ENCODE data around the gene GNG7. TPM values are rescaled to one million over a fixed set of nuclear protein-coding genes. Genes with fewer than 3 reads are reported as not detected.
A peak's percentile ranks its signal among the peaks of the same experiment; 100 is the strongest.
"Not testable (repeated sequence)": the region's sequence is repeated elsewhere in the genome, so short reads cannot be mapped to it uniquely, and the experiment has no call there.

The GNG7 gene
- total RNA-seq, 1 donor from 2014 or later = 1.8 TPM

GRCh38 chr19:2609389-2610116 lies 92.9 kb downstream of the GNG7 start:
- Histone ChIP-seq H3K79me2 (ENCODE audit: insufficient read depth, low read length) (no peaks in the 10 kb centered on the region), H2AFZ (ENCODE audit: low read depth, low read length) (no peak overlapping the region), H3K27ac (ENCODE audit: low read depth, low read length) (no peak overlapping the region), H3K9ac (ENCODE audit: low read length) (no peak overlapping the region), H3K36me3 (ENCODE audit: insufficient read depth, low read length) (no peaks in the 10 kb centered on the region), H4K20me1 (ENCODE audit: insufficient read depth, low read length) (no peaks in the 10 kb centered on the region), H3K4me2 (ENCODE audit: low read length) (no peak overlapping the region), H3K9me3 (ENCODE audit: insufficient read depth, low read depth, low read length) (peaks cover 2% of the 10 kb centered on the region), H3K27me3 (ENCODE audit: insufficient read depth, low read length) (no peaks in the 10 kb centered on the region), H3K4me1 (ENCODE audit: insufficient read depth, low read length) (peaks cover 3% of the 10 kb centered on the region), H3K4me3 (ENCODE audit: insufficient read depth, low read depth, low read length) (no peak overlapping the region)
- Mint-ChIP-seq H3K27ac (ENCODE audit: unreplicated experiment) (peak overlapping the region; percentile 84), H3K36me3 (ENCODE audit: low read depth, unreplicated experiment) (peaks cover 4% of the 10 kb centered on the region), H3K4me3 (ENCODE audit: unreplicated experiment) (no peak overlapping the region), H3K4me1 (ENCODE audit: low read depth, unreplicated experiment) (peaks cover 18% of the 10 kb centered on the region), H3K9me3 (ENCODE audit: unreplicated experiment) (peaks cover 14% of the 10 kb centered on the region), H3K27me3 (ENCODE audit: low read depth, unreplicated experiment) (peaks cover 2% of the 10 kb centered on the region)
- DNase-seq (ENCODE audit: low read depth) (no peak), FAIRE-seq (no peak)
- TF ChIP-seq EZH2 (IDR thresholded peaks at IDR 0.05; ENCODE audit: insufficient read depth, low read length) = no peak
- TF ChIP-seq CTCF (IDR thresholded peaks at IDR 0.05; ENCODE audit: insufficient read depth, low read depth, low read length) = no peak

- H3K79me2 ChIP-seq (ENCODE audit: insufficient read depth, low read length); DNase-seq (ENCODE audit: low read depth); H3K9ac ChIP-seq (ENCODE audit: low read length); H2AFZ ChIP-seq (ENCODE audit: low read depth, low read length); H3K36me3 Mint-ChIP-seq (ENCODE audit: low read depth, unreplicated experiment); H3K27me3 Mint-ChIP-seq (ENCODE audit: low read depth, unreplicated experiment); H3K9me3 ChIP-seq (ENCODE audit: insufficient read depth, low read depth, low read length); H3K27ac ChIP-seq (ENCODE audit: low read depth, low read length); H3K9me3 Mint-ChIP-seq (ENCODE audit: unreplicated experiment); H3K36me3 ChIP-seq (ENCODE audit: insufficient read depth, low read length); H3K4me2 ChIP-seq (ENCODE audit: low read length); H3K4me3 Mint-ChIP-seq (ENCODE audit: unreplicated experiment); FAIRE-seq; H4K20me1 ChIP-seq (ENCODE audit: insufficient read depth, low read length); H3K4me1 ChIP-seq (ENCODE audit: insufficient read depth, low read length); H3K4me3 ChIP-seq (ENCODE audit: insufficient read depth, low read depth, low read length); H3K27me3 ChIP-seq (ENCODE audit: insufficient read depth, low read length): not testable (repeated sequence)
- H3K27ac Mint-ChIP-seq (ENCODE audit: unreplicated experiment) = peak overlapping the region; percentile 84
- peaks cover 18% of the 10 kb centered on the region for H3K4me1 Mint-ChIP-seq (ENCODE audit: low read depth, unreplicated experiment)
Measured at GRCh38 chr19:2609034-2609388, 93.5 kb downstream of the GNG7 start.

GRCh38 chr19:2608602-2608922 lies 93.9 kb downstream of the GNG7 start:
- Histone ChIP-seq H3K36me3 (ENCODE audit: insufficient read depth, low read length) (no peaks in the 10 kb centered on the region), H3K9ac (ENCODE audit: low read length) (no peak overlapping the region), H3K4me1 (ENCODE audit: insufficient read depth, low read length) (peaks cover 4% of the 10 kb centered on the region), H4K20me1 (ENCODE audit: insufficient read depth, low read length) (no peaks in the 10 kb centered on the region), H3K4me3 (ENCODE audit: insufficient read depth, low read depth, low read length) (no peak overlapping the region), H3K4me2 (ENCODE audit: low read length) (no peak overlapping the region), H3K79me2 (ENCODE audit: insufficient read depth, low read length) (no peaks in the 10 kb centered on the region), H2AFZ (ENCODE audit: low read depth, low read length) (no peak overlapping the region), H3K27me3 (ENCODE audit: insufficient read depth, low read length) (no peaks in the 10 kb centered on the region), H3K9me3 (ENCODE audit: insufficient read depth, low read depth, low read length) (no peaks in the 10 kb centered on the region), H3K27ac (ENCODE audit: low read depth, low read length) (no peak overlapping the region)
- DNase-seq (ENCODE audit: low read depth) (no peak), FAIRE-seq (no peak)
- Mint-ChIP-seq H3K4me3 (ENCODE audit: unreplicated experiment) (no peak overlapping the region), H3K36me3 (ENCODE audit: low read depth, unreplicated experiment) (peaks cover 3% of the 10 kb centered on the region), H3K27ac (ENCODE audit: unreplicated experiment) (no peak overlapping the region), H3K4me1 (ENCODE audit: low read depth, unreplicated experiment) (peaks cover 17% of the 10 kb centered on the region), H3K9me3 (ENCODE audit: unreplicated experiment) (peaks cover 9% of the 10 kb centered on the region), H3K27me3 (ENCODE audit: low read depth, unreplicated experiment) (no peaks in the 10 kb centered on the region)
- no peak for TF ChIP-seq CTCF (IDR thresholded peaks at IDR 0.05; ENCODE audit: insufficient read depth, low read depth, low read length)
- no peak for TF ChIP-seq EZH2 (IDR thresholded peaks at IDR 0.05; ENCODE audit: insufficient read depth, low read length)

Data from astrocyte (in vitro differentiated cells and primary cell).